Measurements from ENCODE around the gene BDNF.

BDNF gene

GRCh38 chr11:27717801-27718229, 17.6 kb upstream of the BDNF start:
- no peak overlapping the region for H3K4me3 ChIP-seq (ENCODE audit: control insufficient read depth, low read depth, low read length)
- no peak for TF ChIP-seq CTCF (conservative IDR thresholded peaks at IDR 0.05; ENCODE audit: control insufficient read depth, insufficient read depth, low read depth, low read length)
- no peak for DNase-seq (ENCODE audit: low read depth)

- TF ChIP-seq CTCF (conservative IDR thresholded peaks at IDR 0.05; ENCODE audit: control insufficient read depth, insufficient read depth, low read depth, low read length), result peak; percentile 42
- DNase-seq (ENCODE audit: low read depth), result peak; percentile 15
- H3K4me3 ChIP-seq (ENCODE audit: control insufficient read depth, low read depth, low read length), result no peak overlapping the region
Observed at GRCh38 chr11:27717377-27717776, 17.1 kb upstream of the BDNF start.

GRCh38 chr11:27716835-27717234, 16.6 kb upstream of the BDNF start:
- no peak overlapping the region for H3K4me3 ChIP-seq (ENCODE audit: control insufficient read depth, low read depth, low read length)
- DNase-seq (ENCODE audit: low read depth), result peak; percentile 25
- peak; percentile 22 for TF ChIP-seq CTCF (conservative IDR thresholded peaks at IDR 0.05; ENCODE audit: control insufficient read depth, insufficient read depth, low read depth, low read length)

- H3K4me3 ChIP-seq (ENCODE audit: control insufficient read depth, low read depth, low read length), result no peak overlapping the region
- DNase-seq (ENCODE audit: low read depth), result no peak
- no peak for TF ChIP-seq CTCF (conservative IDR thresholded peaks at IDR 0.05; ENCODE audit: control insufficient read depth, insufficient read depth, low read depth, low read length)
Observed at GRCh38 chr11:27716216-27716615, 16.0 kb upstream of the BDNF start.

- no peak for TF ChIP-seq CTCF (conservative IDR thresholded peaks at IDR 0.05; ENCODE audit: control insufficient read depth, insufficient read depth, low read depth, low read length)
Observed at GRCh38 chr11:27711725-27712124, 11.5 kb upstream of the BDNF start.

GRCh38 chr11:27710536-27710935, 10.3 kb upstream of the BDNF start:
- no peak for DNase-seq (ENCODE audit: low read depth)
- TF ChIP-seq CTCF (conservative IDR thresholded peaks at IDR 0.05; ENCODE audit: control insufficient read depth, insufficient read depth, low read depth, low read length), result no peak
- no peak overlapping the region for H3K4me3 ChIP-seq (ENCODE audit: control insufficient read depth, low read depth, low read length)

More at GRCh38 chr11:27711725-27712124, 11.5 kb upstream of the BDNF start:
- no peak overlapping the region for H3K4me3 ChIP-seq (ENCODE audit: control insufficient read depth, low read depth, low read length)
- no peak for DNase-seq (ENCODE audit: low read depth)

GRCh38 chr11:27707676-27708075, 7.4 kb upstream of the BDNF start:
- H3K4me3 ChIP-seq (ENCODE audit: control insufficient read depth, low read depth, low read length), result no peak overlapping the region
- DNase-seq (ENCODE audit: low read depth), result no peak

More at GRCh38 chr11:27707676-27708075, 7.4 kb upstream of the BDNF start:
- TF ChIP-seq CTCF (conservative IDR thresholded peaks at IDR 0.05; ENCODE audit: control insufficient read depth, insufficient read depth, low read depth, low read length), result no peak

Data from fibroblast of mammary gland (primary cell).